ENCODE data around the gene PPM1H. TPM values are rescaled to one million over a fixed set of nuclear protein-coding genes. Genes with fewer than 3 reads are reported as not detected.
"Not testable (repeated sequence)": the region's sequence is repeated elsewhere in the genome, so short reads cannot be mapped to it uniquely, and the experiment has no call there.

Gene PPM1H
- total and polyA plus RNA-seq, 4 donors = 2.3 to 7.2 (median 4.1) TPM

- 95% methylated on average over 3 of the region's 3 CpGs for WGBS
- no peak overlapping the region for H3K4me3 ChIP-seq (ENCODE audit: low read depth in 1 of 3, low read length in 3 of 3)
- no peaks in the 10 kb centered on the region for H3K36me3 ChIP-seq (ENCODE audit: control insufficient read depth in 4 of 4, insufficient read depth in 3 of 4, low read depth in 1 of 4, low read length in 3 of 4)
- no peaks in the 10 kb centered on the region for H3K27me3 ChIP-seq (ENCODE audit: control insufficient read depth in 4 of 4, insufficient read depth in 4 of 4, low read length in 3 of 4)
- H3K9ac ChIP-seq (ENCODE audit: low read depth in 1 of 2, low read length in 2 of 2) = no peak overlapping the region
- TF ChIP-seq, protein P1, sequence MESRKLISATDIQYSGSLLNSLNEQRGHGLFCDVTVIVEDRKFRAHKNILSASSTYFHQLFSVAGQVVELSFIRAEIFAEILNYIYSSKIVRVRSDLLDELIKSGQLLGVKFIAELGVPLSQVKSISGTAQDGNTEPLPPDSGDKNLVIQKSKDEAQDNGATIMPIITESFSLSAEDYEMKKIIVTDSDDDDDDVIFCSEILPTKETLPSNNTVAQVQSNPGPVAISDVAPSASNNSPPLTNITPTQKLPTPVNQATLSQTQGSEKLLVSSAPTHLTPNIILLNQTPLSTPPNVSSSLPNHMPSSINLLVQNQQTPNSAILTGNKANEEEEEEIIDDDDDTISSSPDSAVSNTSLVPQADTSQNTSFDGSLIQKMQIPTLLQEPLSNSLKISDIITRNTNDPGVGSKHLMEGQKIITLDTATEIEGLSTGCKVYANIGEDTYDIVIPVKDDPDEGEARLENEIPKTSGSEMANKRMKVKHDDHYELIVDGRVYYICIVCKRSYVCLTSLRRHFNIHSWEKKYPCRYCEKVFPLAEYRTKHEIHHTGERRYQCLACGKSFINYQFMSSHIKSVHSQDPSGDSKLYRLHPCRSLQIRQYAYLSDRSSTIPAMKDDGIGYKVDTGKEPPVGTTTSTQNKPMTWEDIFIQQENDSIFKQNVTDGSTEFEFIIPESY (IDR thresholded peaks at IDR 0.05) = no peak
- TF ChIP-seq, protein P2, sequence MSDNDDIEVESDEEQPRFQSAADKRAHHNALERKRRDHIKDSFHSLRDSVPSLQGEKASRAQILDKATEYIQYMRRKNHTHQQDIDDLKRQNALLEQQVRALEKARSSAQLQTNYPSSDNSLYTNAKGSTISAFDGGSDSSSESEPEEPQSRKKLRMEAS (IDR thresholded peaks at IDR 0.05) = no peak
- TF ChIP-seq TAF1 (conservative IDR thresholded peaks at IDR 0.05) (no peak), YY1 (IDR thresholded peaks at IDR 0.05) (no peak)
- peaks cover 0 to 4% (median 0%) of the 10 kb centered on the region in 4 donors for H3K4me1 ChIP-seq (ENCODE audit: control insufficient read depth in 4 of 4, insufficient read depth in 4 of 4, low read length in 3 of 4)
- DNase-seq (ENCODE audit: low spot score) = no peak
- no peak overlapping the region for H3K27ac ChIP-seq (ENCODE audit: low read depth in 1 of 2, low read length in 2 of 2)
- no peaks in the 10 kb centered on the region for H3K9me3 ChIP-seq (ENCODE audit: control insufficient read depth in 4 of 4, low read length in 3 of 4)
These were observed 120.7 kb downstream of the PPM1H start for GRCh38 chr12:62814243-62814642.

- no peaks in the 10 kb centered on the region for H3K27me3 ChIP-seq (ENCODE audit: control insufficient read depth in 4 of 4, insufficient read depth in 4 of 4, low read length in 3 of 4)
- no peak overlapping the region for H3K27ac ChIP-seq (ENCODE audit: low read depth in 1 of 2, low read length in 2 of 2)
- DNase-seq (ENCODE audit: low spot score) = peak; percentile 52
- no peak overlapping the region for H3K4me3 ChIP-seq (ENCODE audit: low read depth in 1 of 3, low read length in 3 of 3)
- TF ChIP-seq CTCF (IDR thresholded peaks at IDR 0.05; ENCODE audit: low read depth, low read length, missing input control) = peak; percentile 57
- peak; percentile 74 to 83 for TF ChIP-seq RAD21 (IDR thresholded peaks at IDR 0.05)
- TF ChIP-seq SP1 (IDR thresholded peaks at IDR 0.05) = no peak
- no peak overlapping the region for H3K9ac ChIP-seq (ENCODE audit: low read depth in 1 of 2, low read length in 2 of 2)
- H3K4me1 ChIP-seq (ENCODE audit: control insufficient read depth in 4 of 4, insufficient read depth in 4 of 4, low read length in 3 of 4) = peaks cover 0 to 4% (median 0%) of the 10 kb centered on the region in 4 donors
- no peaks in the 10 kb centered on the region for H3K36me3 ChIP-seq (ENCODE audit: control insufficient read depth in 4 of 4, insufficient read depth in 3 of 4, low read depth in 1 of 4, low read length in 3 of 4)
- H3K9me3 ChIP-seq (ENCODE audit: control insufficient read depth in 4 of 4, low read length in 3 of 4) = no peaks in the 10 kb centered on the region
- 16% methylated on average over 18 of the region's 18 CpGs for WGBS
These were observed 121.7 kb downstream of the PPM1H start for GRCh38 chr12:62813031-62813829.

GRCh38 chr12:62811481-62811880 is 123.5 kb downstream of the PPM1H start:
- H3K9ac ChIP-seq (ENCODE audit: low read depth in 1 of 2, low read length in 2 of 2); H3K9me3 ChIP-seq (ENCODE audit: control insufficient read depth in 4 of 4, low read length in 3 of 4); DNase-seq (ENCODE audit: low spot score); H3K27ac ChIP-seq (ENCODE audit: low read depth in 1 of 2, low read length in 2 of 2); H3K4me1 ChIP-seq (ENCODE audit: control insufficient read depth in 4 of 4, insufficient read depth in 4 of 4, low read length in 3 of 4); H3K36me3 ChIP-seq (ENCODE audit: control insufficient read depth in 4 of 4, insufficient read depth in 3 of 4, low read depth in 1 of 4, low read length in 3 of 4); H3K4me3 ChIP-seq (ENCODE audit: low read depth in 1 of 3, low read length in 3 of 3); H3K27me3 ChIP-seq (ENCODE audit: control insufficient read depth in 4 of 4, insufficient read depth in 4 of 4, low read length in 3 of 4): not testable (repeated sequence)
- WGBS = 84% methylated on average over 4 of the region's 4 CpGs

Data from liver (tissue), 9 donors.